ENCODE results near the gene PLXDC1. TPM values are rescaled to one million over a fixed set of nuclear protein-coding genes. Genes with fewer than 3 reads are reported as not detected.

Gene PLXDC1
- total RNA-seq, 1 donor from 2014 or later: 19.3 TPM

- DNase-seq (ENCODE audit: missing footprints): no peak
- intact Hi-C loops (cut with DNase I): no loop called here
- no peak for ATAC-seq
These were observed 42.7 kb downstream of the PLXDC1 start for GRCh38 chr17:39108461-39109375.

- DNase-seq (ENCODE audit: missing footprints) (no peak), ATAC-seq (no peak)
- intact Hi-C loops (cut with DNase I): no loop called here
These were observed 43.5 kb downstream of the PLXDC1 start for GRCh38 chr17:39107973-39108372.

GRCh38 chr17:39107155-39107554 lies 44.3 kb downstream of the PLXDC1 start:
- intact Hi-C loops (cut with DNase I): no loop called here
- DNase-seq (ENCODE audit: missing footprints): no peak
- no peak for ATAC-seq

DNA sequence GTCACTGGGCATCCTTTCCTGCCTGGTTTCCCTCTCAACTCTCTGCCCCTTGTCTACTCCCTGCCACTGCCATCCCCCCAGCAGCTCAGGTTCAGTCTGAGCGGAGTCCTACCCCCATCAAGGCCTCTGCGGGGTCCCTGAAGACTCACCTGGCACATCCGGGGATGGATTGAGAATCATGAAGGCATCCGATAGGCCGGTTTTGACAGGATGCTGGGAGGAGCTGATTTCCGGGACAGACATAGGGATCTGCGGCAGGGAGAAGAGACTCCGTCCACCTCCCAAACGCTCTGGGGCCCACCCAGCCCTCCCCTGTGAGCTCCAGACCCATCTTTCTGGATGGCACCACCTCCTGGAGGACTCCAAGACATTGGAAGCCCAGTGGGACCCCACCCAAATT lies 45.7 kb downstream of the PLXDC1 start:
- DNase-seq (ENCODE audit: missing footprints) (no peak), ATAC-seq (no peak)
- intact Hi-C loops (cut with DNase I): no loop called here

- DNase-seq (ENCODE audit: missing footprints): no peak
- intact Hi-C loops (cut with DNase I): no loop called here
- no peak for ATAC-seq
These were observed 46.8 kb downstream of the PLXDC1 start for GRCh38 chr17:39104657-39105056.

DNA sequence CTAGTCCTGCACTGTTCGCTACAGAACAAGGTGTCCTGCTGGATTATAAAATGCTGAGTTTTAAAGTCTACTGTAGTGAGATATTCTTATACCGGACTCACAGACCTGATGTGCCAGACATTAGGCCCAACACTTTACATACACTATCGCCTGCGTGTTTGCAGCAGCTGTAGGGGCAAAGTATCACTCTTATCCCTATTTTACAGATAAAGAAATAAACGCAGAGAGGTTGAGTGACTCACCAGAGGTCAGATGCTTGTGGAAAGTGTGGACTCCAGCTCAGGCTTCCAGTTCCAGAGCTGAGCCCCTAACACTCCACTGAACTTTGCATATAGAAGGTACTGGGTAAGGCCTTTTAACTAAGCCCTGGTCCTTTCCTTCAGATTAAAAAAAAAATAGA lies 47.4 kb downstream of the PLXDC1 start:
- DNase-seq (ENCODE audit: missing footprints) (no peak), ATAC-seq (no peak)
- intact Hi-C loops (cut with DNase I): no loop called here

- no peak for ATAC-seq
- DNase-seq (ENCODE audit: missing footprints): no peak
- intact Hi-C loops (cut with DNase I): no loop called here
These were observed 50.3 kb downstream of the PLXDC1 start for GRCh38 chr17:39101091-39101490.

DNA sequence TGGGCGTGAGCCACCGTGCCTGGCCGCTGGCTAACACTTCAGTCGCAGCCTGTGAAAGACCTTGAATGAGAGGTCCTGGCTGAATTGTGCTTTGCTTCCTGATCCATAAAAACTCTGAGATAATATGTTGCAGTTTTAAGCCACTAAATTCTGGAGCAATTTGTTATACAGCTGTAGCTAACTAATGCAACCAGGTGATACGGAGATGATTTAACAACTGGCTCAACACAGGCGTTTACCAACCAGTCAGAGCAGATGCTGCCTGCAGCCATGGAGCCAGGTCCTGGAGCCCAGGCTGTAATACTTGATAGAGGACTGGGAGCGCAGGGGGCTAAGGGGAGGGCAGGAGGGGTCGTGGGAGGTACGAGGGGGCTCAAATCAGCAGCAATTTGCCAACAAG lies 50.9 kb downstream of the PLXDC1 start:
- DNase-seq (ENCODE audit: missing footprints) (no peak), ATAC-seq (no peak)
- intact Hi-C loops (cut with DNase I): no loop called here

GRCh38 chr17:39099663-39100286 lies 51.7 kb downstream of the PLXDC1 start:
- ATAC-seq (peak; percentile 60), DNase-seq (ENCODE audit: missing footprints) (no peak)
- intact Hi-C loops (cut with DNase I): loop anchor here (5.0 kb wide), 1 partner anchor 48 kb away; no protein-coding TSS in a partner anchor

DNA sequence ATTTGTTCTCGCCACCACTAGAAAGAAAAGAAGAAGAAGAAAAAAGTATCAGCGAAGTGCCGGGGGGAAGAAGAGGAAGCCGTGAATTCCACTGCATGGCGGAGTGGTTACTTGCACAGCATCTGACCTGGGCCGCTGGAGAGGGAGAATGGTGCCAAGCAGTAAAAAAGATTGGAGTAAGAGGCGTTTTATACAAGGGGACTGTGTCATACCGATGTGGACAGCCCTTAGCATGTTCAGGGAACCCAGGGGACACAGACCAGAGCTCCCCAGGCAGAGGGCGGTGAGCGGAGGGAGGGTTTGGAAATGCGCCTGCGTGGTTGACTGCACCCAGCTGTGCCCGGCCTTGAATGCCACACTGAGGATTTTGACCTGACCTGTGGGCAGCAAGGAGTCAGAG lies 52.8 kb downstream of the PLXDC1 start:
- no peak for ATAC-seq
- DNase-seq (ENCODE audit: missing footprints): no peak
- intact Hi-C loops (cut with DNase I): loop anchor here (5.0 kb wide), 1 partner anchor 49 kb away; no protein-coding TSS in a partner anchor

- intact Hi-C loops (cut with DNase I): loop anchor here (5.0 kb wide), 1 partner anchor 50 kb away; no protein-coding TSS in a partner anchor
- no peak for ATAC-seq
These were observed 53.9 kb downstream of the PLXDC1 start for GRCh38 chr17:39097537-39097936.

DNA sequence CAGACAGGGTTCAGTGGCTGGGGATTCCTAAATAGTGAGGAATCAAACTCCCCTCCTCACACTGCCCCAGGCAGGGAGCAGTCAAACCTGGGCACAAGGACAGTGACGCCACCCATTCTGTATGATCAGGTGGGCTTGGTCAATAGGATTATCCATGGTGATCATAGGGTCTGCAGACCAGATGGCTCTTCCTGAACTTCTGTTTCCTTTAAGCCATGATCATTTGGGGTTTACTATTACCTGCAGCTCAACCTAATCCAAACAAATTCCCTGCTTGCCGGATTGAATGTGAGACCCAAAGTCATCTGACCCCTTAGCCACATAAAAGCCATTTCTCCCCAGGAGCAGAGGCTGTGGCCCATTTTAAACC lies 54.3 kb downstream of the PLXDC1 start:
- intact Hi-C loops (cut with DNase I): loop anchor here (5.0 kb wide), 1 partner anchor 50 kb away; no protein-coding TSS in a partner anchor
- no peak for ATAC-seq
- no peak for DNase-seq (ENCODE audit: missing footprints)

More at GRCh38 chr17:39097537-39097936, 53.9 kb downstream of the PLXDC1 start:
- no peak for DNase-seq (ENCODE audit: missing footprints)

DNA sequence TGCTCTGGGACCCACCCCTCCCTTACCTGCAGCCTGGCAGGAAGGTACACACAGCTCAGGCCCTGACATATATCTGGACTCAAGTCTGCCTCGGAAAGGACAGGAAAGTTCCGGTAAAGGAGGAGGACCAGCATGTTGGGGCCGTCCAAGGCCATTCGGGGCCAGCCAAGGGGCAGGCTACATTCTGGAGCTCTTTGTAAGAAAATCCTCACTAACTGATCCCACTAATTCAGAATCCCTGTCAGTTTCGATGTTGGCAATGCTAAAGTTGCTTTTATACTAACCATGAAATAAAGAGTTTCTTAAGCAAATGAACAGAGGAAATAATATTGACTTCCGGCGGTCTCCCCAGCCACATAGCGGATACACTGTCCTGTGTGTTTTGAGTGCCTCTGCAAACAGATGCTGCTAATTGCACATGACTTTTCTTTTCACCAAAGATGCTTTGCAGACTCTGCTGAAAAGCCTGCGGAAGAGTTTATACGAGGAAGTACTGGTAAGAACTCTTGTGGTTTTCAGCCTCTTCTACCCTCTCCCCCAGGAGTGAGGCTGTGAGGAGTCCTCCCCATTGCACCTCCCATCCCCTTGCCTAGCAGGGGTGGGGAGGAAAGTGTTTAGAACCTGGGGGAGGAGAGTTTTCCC lies 54.8 kb downstream of the PLXDC1 start:
- DNase-seq (ENCODE audit: missing footprints): no peak
- intact Hi-C loops (cut with DNase I): loop anchor here (5.0 kb wide), 1 partner anchor 51 kb away; no protein-coding TSS in a partner anchor
- peak; percentile 30 for ATAC-seq

DNA sequence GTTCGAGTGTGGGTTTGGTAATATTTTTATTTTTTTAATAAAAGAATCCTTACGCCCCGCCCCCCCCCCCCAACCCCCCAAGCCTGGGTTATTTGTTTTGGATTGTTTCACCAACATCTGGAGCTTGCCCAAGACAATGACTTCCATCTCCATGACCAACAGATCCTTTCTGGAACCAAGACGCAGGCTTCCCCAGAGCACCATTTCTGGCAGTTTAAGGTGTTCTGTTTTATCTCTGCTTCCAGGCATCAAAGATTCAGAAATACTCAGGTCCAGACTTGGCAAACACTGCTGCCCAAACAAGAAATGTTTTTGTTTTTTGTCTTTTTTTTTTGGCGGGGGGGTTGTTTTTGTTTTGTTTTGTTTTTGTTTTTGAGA lies 56.1 kb downstream of the PLXDC1 start:
- intact Hi-C loops (cut with DNase I): loop anchor here (5.0 kb wide), 1 partner anchor 52 kb away; no protein-coding TSS in a partner anchor
- DNase-seq (ENCODE audit: missing footprints): no peak
- ATAC-seq: no peak

DNA sequence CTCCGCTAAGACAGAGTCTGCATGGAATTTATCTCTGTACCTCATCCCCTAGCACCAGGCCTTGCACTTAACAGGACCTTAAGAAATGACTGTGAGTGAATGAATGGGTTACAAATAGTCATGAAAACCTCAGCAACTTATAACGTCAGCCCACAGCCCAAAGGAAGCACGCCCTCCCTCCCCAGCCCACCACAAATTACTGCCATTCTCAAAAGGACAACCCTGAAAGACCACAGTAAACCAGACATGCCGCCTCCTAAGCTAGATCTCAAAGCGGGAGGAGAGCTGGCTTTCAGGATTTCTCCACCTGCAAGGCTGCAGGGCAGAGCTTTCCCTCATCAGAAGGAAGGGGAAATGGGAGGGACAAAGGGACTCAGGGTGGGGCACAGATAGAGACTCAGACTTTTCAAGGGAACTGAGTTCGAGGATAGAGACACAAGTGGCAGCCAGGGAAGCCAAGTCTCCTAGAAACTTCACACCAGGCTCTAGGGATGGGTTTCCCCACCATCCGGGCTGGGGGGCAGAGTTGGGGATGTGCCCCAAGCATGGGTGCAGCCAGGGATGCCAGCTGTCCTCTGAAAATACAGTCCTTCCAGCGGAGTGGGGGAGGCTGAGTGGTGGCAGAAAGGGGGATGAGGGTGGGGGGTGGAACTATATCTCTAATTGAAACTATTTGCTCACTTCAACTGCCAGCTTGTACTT lies 56.7 kb downstream of the PLXDC1 start:
- ATAC-seq: no peak
- intact Hi-C loops (cut with DNase I): loop anchor here (5.0 kb wide), 1 partner anchor 53 kb away; no protein-coding TSS in a partner anchor
- DNase-seq (ENCODE audit: missing footprints): no peak

DNA sequence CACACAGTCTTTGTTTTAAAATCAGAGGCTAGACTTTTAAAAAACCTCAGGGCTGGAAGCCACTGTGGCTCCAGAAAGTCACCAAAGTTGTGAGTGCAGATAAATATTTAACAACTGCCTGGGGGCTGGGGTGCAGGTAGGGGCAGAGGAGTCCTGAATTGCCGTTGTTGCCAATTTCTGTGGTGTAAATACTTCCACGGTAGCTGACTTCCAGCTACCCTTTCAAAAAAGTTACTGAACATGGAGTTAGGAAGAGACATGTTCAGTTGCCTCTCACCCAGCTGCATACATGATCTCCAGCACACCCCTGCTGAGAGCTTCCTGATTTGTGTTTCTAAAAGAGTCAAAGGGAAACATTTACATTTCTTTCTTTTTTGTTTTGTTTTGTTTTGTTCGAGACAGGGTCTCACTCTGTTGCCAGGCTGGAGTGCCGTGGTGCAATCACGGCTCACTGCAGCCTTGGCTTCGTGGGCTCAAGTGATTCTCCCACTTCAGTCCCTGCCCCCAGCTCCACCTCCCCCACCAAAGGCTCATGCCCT lies 58.7 kb downstream of the PLXDC1 start:
- no peak for ATAC-seq
- intact Hi-C loops (cut with DNase I): no loop called here

GRCh38 chr17:39090908-39091665 lies 60.4 kb downstream of the PLXDC1 start:
- intact Hi-C loops (cut with DNase I): no loop called here
- DNase-seq (ENCODE audit: missing footprints) (no peak), ATAC-seq (no peak)

More for the DNA sequence above, 58.7 kb downstream of the PLXDC1 start:
- no peak for DNase-seq (ENCODE audit: missing footprints)

DNA sequence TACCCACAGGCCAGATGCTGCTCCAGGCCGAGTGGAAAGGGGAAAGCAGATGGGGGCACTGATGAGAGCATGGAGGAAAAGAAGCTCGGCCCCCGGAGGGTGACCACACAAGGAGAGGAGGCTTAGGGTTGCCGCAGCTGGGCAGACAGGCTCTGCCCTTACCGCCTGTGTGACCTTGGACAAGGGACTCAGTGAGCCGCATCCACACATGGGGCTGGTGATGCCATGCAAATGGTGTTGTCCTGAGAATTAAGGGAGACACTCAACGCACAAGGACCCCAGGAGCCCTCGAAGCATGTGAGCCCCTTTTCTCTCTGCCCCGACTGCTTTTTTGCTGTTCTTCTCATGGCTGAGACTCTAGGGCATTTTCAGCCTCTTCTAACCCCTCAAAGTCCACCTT lies 61.0 kb downstream of the PLXDC1 start:
- ATAC-seq (no peak), DNase-seq (ENCODE audit: missing footprints) (no peak)
- intact Hi-C loops (cut with DNase I): no loop called here
